OCI-LY7 (cell line): ENCODE measurements around the gene TRIM25.

Experiments
- EZH2phosphoT487 ChIP-seq: fragments of 200-600 bp; sonication (generic); IDR thresholded peaks from 2 replicates; pipeline ENCODE4 v1.6.1; 2018; ENCODE audit warnings: low read depth, borderline replicate concordance, mild to moderate bottlenecking, mixed run types, antibody characterized with exemption, low read length, moderate library complexity, mixed read lengths
- TF ChIP-seq, protein P1 (sequence below): fragments of 200-600 bp; sonication (generic); conservative IDR thresholded peaks from 2 replicates; pipeline ENCODE4 v1.5.1; 2014; ENCODE audit warnings: mild to moderate bottlenecking, antibody characterized with exemption, low read length, moderate library complexity, mixed read lengths

- TF ChIP-seq, protein P1, sequence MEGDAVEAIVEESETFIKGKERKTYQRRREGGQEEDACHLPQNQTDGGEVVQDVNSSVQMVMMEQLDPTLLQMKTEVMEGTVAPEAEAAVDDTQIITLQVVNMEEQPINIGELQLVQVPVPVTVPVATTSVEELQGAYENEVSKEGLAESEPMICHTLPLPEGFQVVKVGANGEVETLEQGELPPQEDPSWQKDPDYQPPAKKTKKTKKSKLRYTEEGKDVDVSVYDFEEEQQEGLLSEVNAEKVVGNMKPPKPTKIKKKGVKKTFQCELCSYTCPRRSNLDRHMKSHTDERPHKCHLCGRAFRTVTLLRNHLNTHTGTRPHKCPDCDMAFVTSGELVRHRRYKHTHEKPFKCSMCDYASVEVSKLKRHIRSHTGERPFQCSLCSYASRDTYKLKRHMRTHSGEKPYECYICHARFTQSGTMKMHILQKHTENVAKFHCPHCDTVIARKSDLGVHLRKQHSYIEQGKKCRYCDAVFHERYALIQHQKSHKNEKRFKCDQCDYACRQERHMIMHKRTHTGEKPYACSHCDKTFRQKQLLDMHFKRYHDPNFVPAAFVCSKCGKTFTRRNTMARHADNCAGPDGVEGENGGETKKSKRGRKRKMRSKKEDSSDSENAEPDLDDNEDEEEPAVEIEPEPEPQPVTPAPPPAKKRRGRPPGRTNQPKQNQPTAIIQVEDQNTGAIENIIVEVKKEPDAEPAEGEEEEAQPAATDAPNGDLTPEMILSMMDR, result no peak
- no peak for TF ChIP-seq EZH2phosphoT487
Measured at GRCh38 chr17:56947741-56948140, 33.9 kb upstream of the TRIM25 start.
